Astrocyte (in vitro differentiated cells and primary cell): ENCODE results near the gene ASB4. TPM values are rescaled to one million over a fixed set of nuclear protein-coding genes. Genes with fewer than 3 reads are reported as not detected.
A peak's percentile ranks its signal among the peaks of the same experiment; 100 is the strongest.

Source experiments
- DNase-seq: peaks from one replicate; pipeline ENCODE4 v3.0.0-alpha.2; 2010; ENCODE audit warnings: low read depth
- FAIRE-seq: peaks from 2 replicates; lab custom pipeline; 2011; peaks lifted over from hg19 to GRCh38; lab: Jason Lieb, UNC
- H2AFZ ChIP-seq: 2 replicates; pipeline ENCODE4 v1.6.0; 2012; ENCODE audit warnings: low read depth, low read length, inconsistent platforms
- H3K27ac ChIP-seq: 2 replicates; pipeline ENCODE4 v1.5.1; 2011; ENCODE audit warnings: low read depth, low read length, inconsistent platforms
- H3K27me3 ChIP-seq: 2 replicates; pipeline ENCODE4 v1.6.0; 2011; ENCODE audit warnings: low read length, inconsistent platforms; ENCODE audit not compliant: insufficient read depth
- H3K36me3 ChIP-seq: 2 replicates; pipeline ENCODE4 v1.5.1; 2011; ENCODE audit warnings: low read length, inconsistent platforms; ENCODE audit not compliant: insufficient read depth
- H3K4me1 ChIP-seq: 2 replicates; pipeline ENCODE4 v1.5.1; 2011; ENCODE audit warnings: low read length, inconsistent platforms; ENCODE audit not compliant: insufficient read depth
- H3K4me2 ChIP-seq: 2 replicates; pipeline ENCODE4 v1.6.0; 2012; ENCODE audit warnings: low read length, inconsistent platforms
- H3K4me3 ChIP-seq: 2 replicates; pipeline ENCODE4 v1.5.1; 2011; ENCODE audit warnings: low read depth, mild to moderate bottlenecking, low read length, inconsistent platforms; ENCODE audit not compliant: insufficient read depth
- H3K79me2 ChIP-seq: 2 replicates; pipeline ENCODE4 v1.6.0; 2012; ENCODE audit warnings: mild to moderate bottlenecking, low read length, inconsistent platforms; ENCODE audit not compliant: insufficient read depth
- H3K9ac ChIP-seq: 2 replicates; pipeline ENCODE4 v1.6.0; 2012; ENCODE audit warnings: mild to moderate bottlenecking, low read length, inconsistent platforms
- H3K9me3 ChIP-seq: 2 replicates; pipeline ENCODE4 v1.5.1; 2012; ENCODE audit warnings: low read depth, mild to moderate bottlenecking, low read length, inconsistent platforms; ENCODE audit not compliant: insufficient read depth
- H4K20me1 ChIP-seq: 2 replicates; pipeline ENCODE4 v1.6.0; 2012; ENCODE audit warnings: low read length, inconsistent platforms; ENCODE audit not compliant: insufficient read depth
- H3K27ac Mint-ChIP-seq: one replicate; pipeline ENCODE4 v1.8.0; 2021; ENCODE audit warnings: mild to moderate bottlenecking, mixed read lengths; ENCODE audit not compliant: unreplicated experiment
- H3K27me3 Mint-ChIP-seq: one replicate; pipeline ENCODE4 v1.8.0; 2021; ENCODE audit warnings: low read depth, mixed read lengths; ENCODE audit not compliant: unreplicated experiment
- H3K36me3 Mint-ChIP-seq: one replicate; pipeline ENCODE4 v1.8.0; 2021; ENCODE audit warnings: low read depth, mixed read lengths; ENCODE audit not compliant: unreplicated experiment
- H3K4me1 Mint-ChIP-seq: one replicate; pipeline ENCODE4 v1.8.0; 2021; ENCODE audit warnings: low read depth, mixed read lengths; ENCODE audit not compliant: unreplicated experiment
- H3K4me3 Mint-ChIP-seq: one replicate; pipeline ENCODE4 v1.8.0; 2021; ENCODE audit warnings: mild to moderate bottlenecking, moderate library complexity, mixed read lengths; ENCODE audit not compliant: unreplicated experiment
- H3K9me3 Mint-ChIP-seq: one replicate; pipeline ENCODE4 v1.8.0; 2021; ENCODE audit warnings: mild to moderate bottlenecking, mixed read lengths; ENCODE audit not compliant: unreplicated experiment
- CTCF ChIP-seq: IDR thresholded peaks from 2 replicates; pipeline ENCODE4 v1.5.1; 2011; ENCODE audit warnings: low read depth, mild to moderate bottlenecking, inconsistent platforms, low read length, moderate library complexity; ENCODE audit not compliant: insufficient read depth
- EZH2 ChIP-seq: IDR thresholded peaks from 2 replicates; pipeline ENCODE4 v1.6.1; 2012; ENCODE audit warnings: mild to moderate bottlenecking, low read length, inconsistent platforms; ENCODE audit not compliant: insufficient read depth
- total RNA-seq: library from RNA; stranded (reverse); gene quantifications from 2 replicates; pipeline ENCODE4 v1.2.1, GENCODE V29; 2021

ASB4 gene
- total RNA-seq, 1 donor from 2014 or later, result not detected

- Mint-ChIP-seq H3K27me3 (no peaks in the 10 kb centered on the region), H3K36me3 (no peaks in the 10 kb centered on the region), H3K9me3 (no peaks in the 10 kb centered on the region), H3K27ac (peak overlapping the region; percentile 64), H3K4me3 (no peak overlapping the region), H3K4me1 (peaks cover 21% of the 10 kb centered on the region)
- no peaks in the 10 kb centered on the region for H3K79me2 ChIP-seq
- DNase-seq (peak; percentile 75), FAIRE-seq (no peak)
- TF ChIP-seq CTCF (peak; percentile 47), EZH2 (no peak)
- no peaks in the 10 kb centered on the region for H4K20me1 ChIP-seq
- no peaks in the 10 kb centered on the region for H3K36me3 ChIP-seq
- no peak overlapping the region for H3K27ac ChIP-seq
- H3K27me3 ChIP-seq, result no peaks in the 10 kb centered on the region
- H3K9ac ChIP-seq, result peak overlapping the region; percentile 49
- H3K4me1 ChIP-seq, result peaks cover 7% of the 10 kb centered on the region
- H2AFZ ChIP-seq, result peak overlapping the region; percentile 81
- no peaks in the 10 kb centered on the region for H3K9me3 ChIP-seq
- peak overlapping the region; percentile 31 for H3K4me3 ChIP-seq
- peak overlapping the region; percentile 85 for H3K4me2 ChIP-seq
Observed at GRCh38 chr7:95478272-95479037, 7.3 kb upstream of the ASB4 start.

- Histone ChIP-seq H3K9ac (no peak overlapping the region), H3K9me3 (no peaks in the 10 kb centered on the region), H2AFZ (no peak overlapping the region), H3K4me2 (no peak overlapping the region), H3K79me2 (no peaks in the 10 kb centered on the region), H3K4me1 (peaks cover 7% of the 10 kb centered on the region), H3K36me3 (no peaks in the 10 kb centered on the region), H3K27me3 (no peaks in the 10 kb centered on the region), H4K20me1 (no peaks in the 10 kb centered on the region), H3K4me3 (no peak overlapping the region), H3K27ac (no peak overlapping the region)
- no peak for DNase-seq
- H3K4me1 Mint-ChIP-seq, result peaks cover 21% of the 10 kb centered on the region
- TF ChIP-seq CTCF, result no peak
- TF ChIP-seq EZH2, result no peak
- no peaks in the 10 kb centered on the region for H3K9me3 Mint-ChIP-seq
- H3K27me3 Mint-ChIP-seq, result no peaks in the 10 kb centered on the region
- H3K36me3 Mint-ChIP-seq, result no peaks in the 10 kb centered on the region
- H3K4me3 Mint-ChIP-seq, result no peak overlapping the region
- FAIRE-seq, result no peak
- no peak overlapping the region for H3K27ac Mint-ChIP-seq
Observed at GRCh38 chr7:95479992-95480624, 5.6 kb upstream of the ASB4 start.
